ENCODE results near the gene STK4. TPM values are rescaled to one million over a fixed set of nuclear protein-coding genes. Genes with fewer than 3 reads are reported as not detected.

Gene STK4
- total RNA-seq, 5 donors from 2014 or later (not counting 1 experiment from before 2014, with no cell fraction given), result 244 to 315 (median 271) TPM

DNA sequence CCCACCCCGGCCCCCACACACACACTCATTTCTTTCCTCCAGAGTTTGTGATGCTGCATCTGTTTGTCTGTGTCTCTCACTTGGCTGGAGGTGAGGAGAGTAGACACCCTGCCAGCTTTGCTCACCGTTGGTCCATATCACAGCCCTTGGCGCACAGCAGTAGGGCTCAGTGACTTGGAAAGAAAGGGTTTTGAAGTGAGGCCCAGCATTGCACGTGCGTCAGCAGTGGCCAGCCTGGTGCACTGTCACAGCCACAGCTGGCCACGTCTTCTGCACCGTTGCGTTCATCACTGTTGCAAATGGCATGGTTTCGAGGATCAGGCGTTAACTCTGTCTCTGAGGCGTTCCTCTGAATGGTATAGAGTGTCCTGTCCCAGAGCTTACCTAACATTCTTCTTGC lies 145.0 kb downstream of the STK4 start:
- Histone ChIP-seq H3K4me3 (ENCODE audit: control insufficient read depth in 1 of 2, extremely low read depth in 1 of 2, low read length in 1 of 2) (no peak overlapping the region), H3K4me1 (ENCODE audit: control insufficient read depth in 1 of 2, extremely low read depth in 1 of 2, insufficient read depth in 2 of 2, low read length in 2 of 2) (peaks cover 0 to 4% of the 10 kb centered on the region in 2 experiments), H3K36me3 (ENCODE audit: control insufficient read depth in 2 of 2, extremely low read depth in 1 of 2, insufficient read depth in 1 of 2, low read length in 1 of 2) (no peaks in the 10 kb centered on the region), H3K9me3 (no peaks in the 10 kb centered on the region), H3K27ac (ENCODE audit: low read length) (no peak overlapping the region), H3K27me3 (replicated peaks in 1 of 2; ENCODE audit: control insufficient read depth in 2 of 2, extremely low read depth in 1 of 2, insufficient read depth in 2 of 2, low read length in 1 of 2) (peaks cover 4 to 12% of the 10 kb centered on the region in 2 experiments)
- ATAC-seq (replicated peaks in 1 of 4) (no peak), DNase-seq (no peak)
- CTCF ChIA-PET, result interaction anchor here (0.5 to 1.9 kb wide), 4 partner anchors 15 to 663 kb away, joined by 3 to 6 read pairs (median 4); no protein-coding TSS in a partner anchor
- H3K4me1 Mint-ChIP-seq, result peaks cover 6 to 11% (median 7%) of the 10 kb centered on the region in 3 donors
- no peaks in the 10 kb centered on the region for H3K9me3 Mint-ChIP-seq
- H3K4me3 Mint-ChIP-seq, result no peak overlapping the region
- POLR2A ChIA-PET, result no interaction called here
- no peak overlapping the region for H3K27ac Mint-ChIP-seq
- WGBS (ENCODE audit: insufficient coverage), result 86% methylated on average over 8 of the region's 11 CpGs
- H3K36me3 Mint-ChIP-seq, result no peaks in the 10 kb centered on the region
- H3K27me3 Mint-ChIP-seq, result peaks cover 4 to 16% of the 10 kb centered on the region in 2 donors

DNA sequence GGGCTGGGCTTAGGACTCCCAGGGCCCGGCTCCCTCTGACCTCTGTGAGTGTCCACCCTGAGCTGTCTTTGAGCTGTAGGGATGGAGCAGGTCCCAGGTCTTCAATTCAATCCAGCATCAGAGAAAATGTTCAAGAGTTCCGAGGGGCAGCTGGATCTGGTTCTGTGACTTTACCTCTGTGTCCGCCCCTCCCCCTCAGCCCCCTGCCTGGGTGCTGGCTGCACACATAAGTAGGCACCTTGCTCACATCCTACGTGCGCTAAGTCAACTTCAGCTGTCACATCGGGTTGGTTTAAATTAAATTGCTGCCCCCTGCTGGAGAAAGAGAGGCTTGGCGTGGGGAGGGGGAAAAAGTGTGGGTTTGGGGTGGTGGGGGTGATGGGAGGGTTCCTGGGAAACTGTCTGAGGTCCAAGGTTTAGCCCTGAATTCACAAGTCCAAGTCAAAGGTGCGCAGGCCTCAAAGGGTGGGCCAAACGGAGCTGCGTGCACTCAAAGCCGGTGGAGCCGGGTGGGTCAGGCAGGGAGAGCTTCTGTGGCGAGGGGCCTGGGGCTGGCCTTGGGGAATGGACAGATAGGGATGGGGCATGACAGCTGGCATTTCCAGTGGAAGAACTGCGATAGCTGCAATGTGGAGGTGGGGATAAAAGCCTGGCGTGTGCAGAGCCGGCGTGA lies 145.6 kb downstream of the STK4 start:
- Histone ChIP-seq H3K9me3 (no peaks in the 10 kb centered on the region), H3K27me3 (replicated peaks in 1 of 2; ENCODE audit: control insufficient read depth in 2 of 2, extremely low read depth in 1 of 2, insufficient read depth in 2 of 2, low read length in 1 of 2) (peaks cover under 1 to 12% of the 10 kb centered on the region in 2 experiments), H3K36me3 (ENCODE audit: control insufficient read depth in 2 of 2, extremely low read depth in 1 of 2, insufficient read depth in 1 of 2, low read length in 1 of 2) (no peaks in the 10 kb centered on the region), H3K4me3 (ENCODE audit: control insufficient read depth in 1 of 2, extremely low read depth in 1 of 2, low read length in 1 of 2) (no peak overlapping the region), H3K27ac (ENCODE audit: low read length) (no peak overlapping the region), H3K4me1 (ENCODE audit: control insufficient read depth in 1 of 2, extremely low read depth in 1 of 2, insufficient read depth in 2 of 2, low read length in 2 of 2) (peaks cover 0 to 4% of the 10 kb centered on the region in 2 experiments)
- ATAC-seq (replicated peaks in 1 of 4), result no peak
- Mint-ChIP-seq H3K9me3 (no peaks in the 10 kb centered on the region), H3K27me3 (peaks cover 7 to 13% of the 10 kb centered on the region in 2 donors), H3K4me1 (peaks cover 6 to 11% (median 7%) of the 10 kb centered on the region in 3 donors), H3K4me3 (no peak overlapping the region), H3K27ac (no peak overlapping the region), H3K36me3 (no peaks in the 10 kb centered on the region)
- peak in 1 of 35 experiments; percentile 28 for DNase-seq
- ChIA-PET POLR2A (no interaction called here), CTCF (interaction anchor here (0.5 to 1.9 kb wide), 5 partner anchors 15 to 662 kb away, joined by 3 to 6 read pairs (median 3); no protein-coding TSS in a partner anchor)
- WGBS (ENCODE audit: insufficient coverage), result 81% methylated on average over 7 of the region's 17 CpGs

DNA sequence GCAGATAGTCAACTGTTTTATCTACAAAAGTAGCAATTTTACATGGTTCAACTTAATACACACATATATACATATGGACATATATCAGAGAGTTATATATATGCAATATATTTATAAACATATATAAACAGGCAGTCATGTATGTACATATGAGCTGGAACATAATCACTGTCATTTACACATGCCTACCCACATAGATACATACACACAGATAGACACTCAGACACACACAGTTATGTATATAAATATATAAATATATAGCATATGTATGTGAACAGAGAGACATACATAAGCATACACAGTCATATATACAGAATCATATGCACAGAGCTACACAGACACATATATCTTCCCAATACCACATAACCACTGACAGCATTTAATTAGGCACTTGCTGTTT lies 146.4 kb downstream of the STK4 start:
- H3K9me3 ChIP-seq, result no peaks in the 10 kb centered on the region
- no peak overlapping the region for H3K4me3 ChIP-seq (ENCODE audit: control insufficient read depth in 1 of 2, extremely low read depth in 1 of 2, low read length in 1 of 2)
- Mint-ChIP-seq H3K36me3 (no peaks in the 10 kb centered on the region), H3K4me1 (peaks cover 6 to 11% (median 7%) of the 10 kb centered on the region in 3 donors), H3K4me3 (no peak overlapping the region), H3K27ac (no peak overlapping the region), H3K9me3 (no peaks in the 10 kb centered on the region), H3K27me3 (peaks cover 9 to 14% of the 10 kb centered on the region in 2 donors)
- ATAC-seq (replicated peaks in 1 of 4) (no peak), DNase-seq (no peak)
- H3K4me1 ChIP-seq (ENCODE audit: control insufficient read depth in 1 of 2, extremely low read depth in 1 of 2, insufficient read depth in 2 of 2, low read length in 2 of 2), result peaks cover 0 to 4% of the 10 kb centered on the region in 2 experiments
- CTCF ChIA-PET, result interaction anchor here in 1 of 2 donors (1.9 kb wide), 1 partner anchor 69 kb away, joined by 6 read pairs; no protein-coding TSS in a partner anchor
- no peaks in the 10 kb centered on the region for H3K36me3 ChIP-seq (ENCODE audit: control insufficient read depth in 2 of 2, extremely low read depth in 1 of 2, insufficient read depth in 1 of 2, low read length in 1 of 2)
- no peak overlapping the region for H3K27ac ChIP-seq (ENCODE audit: low read length)
- peaks cover 0 to 12% of the 10 kb centered on the region in 2 experiments for H3K27me3 ChIP-seq (replicated peaks in 1 of 2; ENCODE audit: control insufficient read depth in 2 of 2, extremely low read depth in 1 of 2, insufficient read depth in 2 of 2, low read length in 1 of 2)
- POLR2A ChIA-PET, result interaction anchor here in 1 of 2 donors (0.6 kb wide), 1 partner anchor 164 kb away, joined by 3 read pairs; no protein-coding TSS in a partner anchor

DNA sequence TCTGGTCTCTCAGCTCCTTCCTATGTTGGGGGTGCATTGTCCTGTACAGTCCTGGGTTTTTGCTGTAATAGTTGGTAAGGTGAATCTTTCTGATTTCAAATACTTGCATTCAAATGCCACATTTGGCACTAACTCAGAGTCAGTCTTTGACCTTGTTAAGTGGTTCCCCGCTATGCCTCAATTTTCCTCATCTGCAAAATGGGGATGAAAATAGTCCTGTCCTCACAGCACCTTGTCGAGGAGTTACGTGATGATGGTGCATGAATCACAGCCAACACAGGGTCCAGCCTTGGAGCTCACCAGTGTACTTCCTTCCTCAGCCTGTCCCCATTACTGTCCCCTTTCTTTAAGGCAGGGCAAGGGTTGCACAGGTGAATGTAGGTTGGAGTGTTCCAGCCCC lies 147.6 kb downstream of the STK4 start:
- ATAC-seq (replicated peaks in 1 of 4), result no peak

DNA sequence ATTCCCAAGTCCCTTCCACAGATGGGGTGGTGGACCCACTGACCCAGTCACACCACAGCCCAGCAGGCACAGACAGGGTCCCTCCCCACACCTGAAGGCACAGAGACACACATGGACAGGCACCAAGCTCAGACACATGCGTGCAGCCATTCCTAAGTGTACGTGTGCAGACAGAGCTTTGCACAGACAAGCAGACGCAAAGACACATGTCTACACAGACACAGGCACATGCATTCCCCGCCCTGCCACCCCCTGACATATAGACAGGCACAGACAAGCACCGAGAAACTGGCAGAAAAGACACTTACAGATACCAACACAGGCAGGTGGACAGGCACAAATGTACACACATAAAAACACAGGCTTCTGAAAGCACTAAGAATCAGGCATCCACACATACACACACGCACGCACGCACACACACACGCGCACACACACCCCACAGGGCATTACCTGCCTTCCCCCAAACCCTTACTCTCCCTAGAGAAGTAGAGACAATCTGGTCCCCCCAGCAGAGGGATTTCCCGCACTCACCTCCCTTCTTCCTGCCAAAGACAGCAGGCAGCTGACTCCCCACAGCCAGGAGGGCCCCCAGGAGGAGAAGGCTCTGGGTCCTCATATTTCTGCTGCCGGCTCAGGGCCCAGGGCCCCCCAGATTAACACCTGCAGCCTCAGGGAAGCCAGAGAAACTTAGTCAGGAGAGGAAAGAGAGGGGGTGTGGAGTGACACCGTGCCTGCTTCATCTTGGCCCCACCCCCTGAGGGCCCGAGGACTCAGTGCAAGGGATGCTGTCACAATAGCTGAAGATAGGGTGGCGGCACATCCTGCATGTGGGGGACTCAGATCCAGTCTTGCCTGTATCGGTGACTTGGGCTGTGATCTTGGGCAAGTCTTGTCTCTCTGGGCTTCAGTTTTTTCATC lies 148.4 kb downstream of the STK4 start, which contains the start of gene WFDC5:
Gene WFDC5 (minus strand): TSS at position 710 of the 921 bp plus-strand sequence. CDS start 91 bp downstream, at position 619.
- Histone ChIP-seq H3K36me3 (ENCODE audit: control insufficient read depth in 2 of 2, extremely low read depth in 1 of 2, insufficient read depth in 1 of 2, low read length in 1 of 2) (no peaks in the 10 kb centered on the region), H3K27ac (ENCODE audit: low read length) (no peak within 1 kb of the TSS), H3K27me3 (replicated peaks in 1 of 2; ENCODE audit: control insufficient read depth in 2 of 2, extremely low read depth in 1 of 2, insufficient read depth in 2 of 2, low read length in 1 of 2) (peaks cover 0 to 12% of the 10 kb centered on the region in 2 experiments), H3K4me3 (ENCODE audit: control insufficient read depth in 1 of 2, extremely low read depth in 1 of 2, low read length in 1 of 2) (no peak within 1 kb of the TSS), H3K9me3 (no peaks in the 10 kb centered on the region), H3K4me1 (ENCODE audit: control insufficient read depth in 1 of 2, extremely low read depth in 1 of 2, insufficient read depth in 2 of 2, low read length in 2 of 2) (peaks cover 0 to 4% of the 10 kb centered on the region in 2 experiments)
- 57% methylated on average over 14 of the region's 16 CpGs for WGBS (ENCODE audit: insufficient coverage)
- no peaks in the 10 kb centered on the region for H3K36me3 Mint-ChIP-seq
- CTCF ChIA-PET, result interaction anchor here in 1 of 2 donors (0.6 kb wide), 1 partner anchor 22 kb away, joined by 3 read pairs; no protein-coding TSS in a partner anchor
- POLR2A ChIA-PET, result no interaction called here
- ATAC-seq (replicated peaks in 1 of 4), result peak; percentile 65 to 73 (median 72)
- DNase-seq, result peak in 4 of 35 experiments; percentile 15 to 27 (median 20)
- no peaks in the 10 kb centered on the region for H3K9me3 Mint-ChIP-seq
- peaks cover 11 to 12% of the 10 kb centered on the region in 2 donors for H3K27me3 Mint-ChIP-seq
- peaks cover 6 to 11% (median 7%) of the 10 kb centered on the region in 3 donors for H3K4me1 Mint-ChIP-seq
- no peak within 1 kb of the TSS for H3K27ac Mint-ChIP-seq
- H3K4me3 Mint-ChIP-seq, result no peak within 1 kb of the TSS

More for the DNA sequence above, 147.6 kb downstream of the STK4 start:
- Mint-ChIP-seq H3K27me3 (peaks cover 11 to 15% of the 10 kb centered on the region in 2 donors), H3K27ac (no peak overlapping the region), H3K4me1 (peaks cover 6 to 11% (median 7%) of the 10 kb centered on the region in 3 donors), H3K4me3 (no peak overlapping the region), H3K36me3 (no peaks in the 10 kb centered on the region), H3K9me3 (no peaks in the 10 kb centered on the region)
- Histone ChIP-seq H3K27me3 (replicated peaks in 1 of 2; ENCODE audit: control insufficient read depth in 2 of 2, extremely low read depth in 1 of 2, insufficient read depth in 2 of 2, low read length in 1 of 2) (peaks cover 0 to 12% of the 10 kb centered on the region in 2 experiments), H3K9me3 (no peaks in the 10 kb centered on the region), H3K4me3 (ENCODE audit: control insufficient read depth in 1 of 2, extremely low read depth in 1 of 2, low read length in 1 of 2) (no peak overlapping the region), H3K4me1 (ENCODE audit: control insufficient read depth in 1 of 2, extremely low read depth in 1 of 2, insufficient read depth in 2 of 2, low read length in 2 of 2) (peaks cover 0 to 4% of the 10 kb centered on the region in 2 experiments), H3K27ac (ENCODE audit: low read length) (no peak overlapping the region), H3K36me3 (ENCODE audit: control insufficient read depth in 2 of 2, extremely low read depth in 1 of 2, insufficient read depth in 1 of 2, low read length in 1 of 2) (no peaks in the 10 kb centered on the region)
- WGBS (ENCODE audit: insufficient coverage), result 93% methylated on average over 3 of the region's 3 CpGs
- ChIA-PET CTCF (no interaction called here), POLR2A (no interaction called here)
- no peak for DNase-seq

DNA sequence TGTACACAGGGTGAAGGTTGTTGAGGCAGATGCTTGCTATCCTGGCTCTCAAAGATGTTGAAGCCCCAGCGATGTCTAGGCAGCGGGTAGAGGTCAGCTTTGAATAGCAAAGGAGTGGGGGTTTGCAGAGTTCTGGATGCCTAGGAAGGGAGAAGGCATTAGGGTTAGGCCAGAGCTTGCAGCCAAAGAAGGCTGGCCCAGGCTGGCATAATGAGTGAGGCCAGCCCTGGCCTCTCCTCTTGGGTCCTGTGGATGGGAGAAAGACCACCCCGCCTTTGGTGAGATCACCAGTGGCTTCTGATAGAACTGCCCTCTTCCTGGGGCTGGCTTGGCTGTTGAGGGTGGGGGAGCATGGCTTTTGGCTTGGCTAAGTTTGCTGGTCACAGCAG lies 149.1 kb downstream of the STK4 start:
- WGBS (ENCODE audit: insufficient coverage), result 95% methylated on average over 3 of the region's 3 CpGs
- no peak overlapping the region for H3K4me3 ChIP-seq (ENCODE audit: control insufficient read depth in 1 of 2, extremely low read depth in 1 of 2, low read length in 1 of 2)
- CTCF ChIA-PET, result interaction anchor here in 1 of 2 donors (0.6 kb wide), 1 partner anchor 21 kb away, joined by 3 read pairs; no protein-coding TSS in a partner anchor

More for the DNA sequence above, 149.1 kb downstream of the STK4 start:
- Mint-ChIP-seq H3K27ac (no peak overlapping the region), H3K36me3 (no peaks in the 10 kb centered on the region), H3K9me3 (no peaks in the 10 kb centered on the region), H3K4me3 (no peak overlapping the region), H3K27me3 (peaks cover 16% of the 10 kb centered on the region in 2 donors), H3K4me1 (peaks cover 6 to 11% (median 7%) of the 10 kb centered on the region in 3 donors)
- ATAC-seq (replicated peaks in 1 of 4) (no peak), DNase-seq (no peak)
- Histone ChIP-seq H3K4me1 (ENCODE audit: control insufficient read depth in 1 of 2, extremely low read depth in 1 of 2, insufficient read depth in 2 of 2, low read length in 2 of 2) (peaks cover 0 to 4% of the 10 kb centered on the region in 2 experiments), H3K9me3 (no peaks in the 10 kb centered on the region), H3K36me3 (ENCODE audit: control insufficient read depth in 2 of 2, extremely low read depth in 1 of 2, insufficient read depth in 1 of 2, low read length in 1 of 2) (no peaks in the 10 kb centered on the region), H3K27me3 (replicated peaks in 1 of 2; ENCODE audit: control insufficient read depth in 2 of 2, extremely low read depth in 1 of 2, insufficient read depth in 2 of 2, low read length in 1 of 2) (peaks cover 0 to 12% of the 10 kb centered on the region in 2 experiments), H3K27ac (ENCODE audit: low read length) (no peak overlapping the region)
- POLR2A ChIA-PET, result no interaction called here
